SK-N-MC (cell line): Measurements from ENCODE around the gene SEMA3A.

Experiments used
- EZH2 ChIP-seq: fragments of 200-600 bp; sonication (generic); IDR thresholded peaks from one replicate; pipeline ENCODE4 v1.6.1; 2017; ENCODE audit warnings: antibody characterized with exemption
- POLR2AphosphoS5 ChIP-seq: IDR thresholded peaks from 2 replicates; pipeline ENCODE4 v1.6.1; 2012; ENCODE audit warnings: mild to moderate bottlenecking, low read depth, low read length, borderline replicate concordance

GRCh38 chr7:83956104-83956503 is 238.5 kb downstream of the SEMA3A start:
- TF ChIP-seq POLR2AphosphoS5, result no peak
- TF ChIP-seq EZH2, result no peak
